GM12801 (cell line): ENCODE measurements around the gene SESN3.

ENCODE experiments used
- TF ChIP-seq, protein P1 (sequence below): IDR thresholded peaks from one replicate; pipeline ENCODE4 v1.5.1; 2011; ENCODE audit warnings: control low read depth; ENCODE audit not compliant: insufficient read length; ENCODE audit errors: extremely low read depth

The SESN3 gene

DNA sequence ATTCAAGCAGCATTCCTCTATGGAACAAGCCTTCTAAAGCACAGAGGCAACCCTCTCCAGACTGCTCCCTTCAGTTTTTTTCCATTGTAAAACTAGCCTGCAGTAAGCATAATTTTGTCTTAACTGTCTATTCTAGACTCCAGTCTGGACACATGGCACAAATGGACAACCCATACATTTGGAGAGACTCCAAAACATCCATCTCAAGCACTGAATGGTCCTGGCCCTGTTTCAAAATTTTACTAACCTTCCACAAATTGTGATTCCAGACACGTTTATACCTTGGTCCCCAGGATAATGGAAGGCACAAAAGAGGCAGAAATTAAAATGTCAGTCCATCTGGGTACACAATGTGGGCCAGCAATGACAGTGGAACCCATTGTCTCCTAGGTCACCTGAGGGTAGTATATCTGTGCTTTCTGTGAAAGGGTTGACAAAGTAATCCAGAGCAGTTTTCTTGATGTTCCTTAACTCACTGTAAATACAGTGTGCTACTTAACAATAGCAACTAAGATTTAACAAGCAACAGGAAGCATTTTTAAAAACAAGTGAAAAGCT lies 16.2 kb upstream of the SESN3 start:
- TF ChIP-seq, protein P1, sequence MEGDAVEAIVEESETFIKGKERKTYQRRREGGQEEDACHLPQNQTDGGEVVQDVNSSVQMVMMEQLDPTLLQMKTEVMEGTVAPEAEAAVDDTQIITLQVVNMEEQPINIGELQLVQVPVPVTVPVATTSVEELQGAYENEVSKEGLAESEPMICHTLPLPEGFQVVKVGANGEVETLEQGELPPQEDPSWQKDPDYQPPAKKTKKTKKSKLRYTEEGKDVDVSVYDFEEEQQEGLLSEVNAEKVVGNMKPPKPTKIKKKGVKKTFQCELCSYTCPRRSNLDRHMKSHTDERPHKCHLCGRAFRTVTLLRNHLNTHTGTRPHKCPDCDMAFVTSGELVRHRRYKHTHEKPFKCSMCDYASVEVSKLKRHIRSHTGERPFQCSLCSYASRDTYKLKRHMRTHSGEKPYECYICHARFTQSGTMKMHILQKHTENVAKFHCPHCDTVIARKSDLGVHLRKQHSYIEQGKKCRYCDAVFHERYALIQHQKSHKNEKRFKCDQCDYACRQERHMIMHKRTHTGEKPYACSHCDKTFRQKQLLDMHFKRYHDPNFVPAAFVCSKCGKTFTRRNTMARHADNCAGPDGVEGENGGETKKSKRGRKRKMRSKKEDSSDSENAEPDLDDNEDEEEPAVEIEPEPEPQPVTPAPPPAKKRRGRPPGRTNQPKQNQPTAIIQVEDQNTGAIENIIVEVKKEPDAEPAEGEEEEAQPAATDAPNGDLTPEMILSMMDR: no peak

DNA sequence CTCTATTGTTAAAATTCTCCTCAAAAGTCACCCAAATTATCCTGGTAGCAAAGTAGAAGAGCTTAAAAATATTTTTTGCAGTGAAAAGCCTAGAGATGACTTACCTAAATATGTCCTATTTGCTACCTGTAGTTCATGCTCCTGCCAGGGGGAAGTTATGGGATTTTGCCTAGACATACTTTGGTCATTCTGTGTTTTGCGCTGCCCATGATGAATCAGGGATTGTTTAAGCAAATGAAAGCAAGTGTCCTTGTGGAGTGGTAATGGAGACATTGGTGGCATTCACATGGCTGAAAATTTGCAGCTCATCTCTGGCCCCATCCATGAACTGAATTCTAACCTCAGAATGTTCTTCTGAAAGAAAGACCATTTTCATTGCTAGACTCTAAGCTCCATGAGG lies 14.6 kb upstream of the SESN3 start:
- TF ChIP-seq, protein P1: no peak

DNA sequence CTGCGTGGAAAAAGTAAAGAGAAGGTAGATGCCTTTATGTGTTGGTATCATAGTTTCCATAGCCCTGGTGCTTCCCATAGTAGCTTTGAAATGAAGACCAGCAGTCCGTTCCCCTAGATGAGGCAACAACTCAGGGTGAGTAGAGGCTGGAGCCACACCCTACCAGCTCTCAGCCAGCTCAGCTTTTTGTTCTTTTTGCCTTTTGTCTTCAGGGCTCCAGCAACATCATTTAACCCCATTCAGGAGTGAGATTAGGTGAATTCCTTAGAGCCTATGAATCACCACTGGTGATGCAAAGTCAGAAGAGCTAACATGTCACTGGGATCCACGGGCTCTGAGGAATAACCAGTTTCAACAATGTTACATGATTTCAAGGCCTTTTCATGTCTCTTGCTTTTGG lies 14.0 kb upstream of the SESN3 start:
- TF ChIP-seq, protein P1: no peak

DNA sequence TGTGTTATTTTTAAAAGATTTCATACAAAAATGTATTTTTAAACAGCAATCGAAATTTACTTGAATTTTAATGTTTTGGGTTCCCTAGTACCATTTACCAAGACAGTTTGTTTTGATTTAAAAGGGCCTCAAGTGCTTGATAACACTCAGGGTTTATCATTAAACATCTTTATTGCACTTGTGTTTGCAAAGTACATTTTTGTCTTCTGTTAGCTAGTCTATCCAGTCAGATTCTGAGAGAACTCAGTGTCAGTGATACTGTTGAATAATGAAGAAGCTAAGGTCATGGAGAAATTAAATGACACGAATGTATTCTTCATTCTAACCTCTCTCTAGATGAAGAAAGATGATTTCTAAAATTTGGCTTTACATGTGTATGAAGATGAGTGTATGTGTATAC lies 12.7 kb upstream of the SESN3 start:
- TF ChIP-seq, protein P1: no peak

DNA sequence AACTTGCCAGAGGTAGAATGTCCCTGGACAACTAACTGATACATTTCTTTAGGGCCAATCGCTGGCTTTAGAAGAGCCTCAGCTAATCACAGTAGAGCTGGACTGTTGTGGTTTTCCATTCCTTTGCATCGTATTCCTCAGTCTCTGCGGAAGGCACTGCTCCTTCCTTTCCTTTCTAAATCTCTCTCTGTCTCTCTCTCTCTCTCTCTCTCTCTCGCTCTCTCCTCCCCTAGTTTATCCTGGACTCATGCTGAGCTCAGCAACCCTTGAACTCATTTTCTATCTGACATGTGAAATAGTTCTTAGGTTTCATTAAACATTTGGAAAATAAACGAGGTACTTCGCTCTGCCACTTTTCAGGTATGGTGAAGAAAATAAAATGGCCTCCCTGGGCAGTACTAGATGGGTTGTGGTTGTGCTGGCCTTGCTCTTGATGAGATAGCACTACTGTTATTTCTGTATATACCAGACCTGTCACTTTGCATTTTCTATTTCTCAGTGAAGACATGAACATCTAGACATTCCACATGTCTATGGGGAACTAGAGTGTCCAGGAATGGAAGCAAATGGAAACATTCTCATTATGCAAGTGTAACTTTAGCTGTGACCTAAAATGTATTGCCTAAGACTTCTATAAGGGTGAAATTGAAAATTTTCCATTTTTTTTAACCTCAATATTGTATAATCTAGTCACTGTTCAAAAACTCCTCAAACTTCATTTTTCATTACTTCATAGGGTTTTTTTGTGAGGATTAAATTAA lies 12.0 kb upstream of the SESN3 start:
- TF ChIP-seq, protein P1: no peak

DNA sequence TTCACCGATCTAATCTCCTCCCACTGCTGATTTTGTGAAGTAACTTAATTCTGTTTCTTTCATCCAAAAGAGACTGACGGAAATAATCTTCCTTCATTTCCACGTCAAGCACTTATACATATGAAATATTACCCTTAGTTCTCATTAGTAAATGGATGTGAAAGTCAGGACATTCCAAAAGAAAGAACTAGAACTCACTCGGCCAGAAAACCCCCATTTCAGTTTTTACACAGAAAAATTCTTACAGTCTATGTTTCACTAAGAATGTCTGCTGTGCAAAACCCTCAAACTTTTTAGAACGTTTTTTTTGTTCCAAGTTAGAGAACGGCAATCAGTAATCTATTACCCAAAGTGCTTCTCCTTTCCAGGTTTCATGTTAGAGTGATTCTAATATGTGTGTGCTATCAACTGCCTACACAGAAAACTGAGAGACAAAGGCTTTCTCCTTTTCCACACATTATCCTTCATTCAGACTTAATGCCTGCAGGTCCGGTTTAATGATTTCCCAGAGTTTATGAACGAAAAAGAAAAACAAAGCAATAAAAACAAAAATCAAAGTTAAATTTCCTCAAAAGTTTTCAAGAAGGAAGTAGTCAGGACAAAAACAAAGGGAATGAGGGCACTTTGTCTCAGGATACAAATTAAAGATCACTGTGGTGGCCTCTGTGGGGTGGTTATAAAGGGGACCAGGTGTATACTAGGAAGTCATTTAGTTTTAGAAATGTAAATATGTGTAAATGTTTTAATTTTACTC lies 11.3 kb upstream of the SESN3 start:
- TF ChIP-seq, protein P1: no peak

DNA sequence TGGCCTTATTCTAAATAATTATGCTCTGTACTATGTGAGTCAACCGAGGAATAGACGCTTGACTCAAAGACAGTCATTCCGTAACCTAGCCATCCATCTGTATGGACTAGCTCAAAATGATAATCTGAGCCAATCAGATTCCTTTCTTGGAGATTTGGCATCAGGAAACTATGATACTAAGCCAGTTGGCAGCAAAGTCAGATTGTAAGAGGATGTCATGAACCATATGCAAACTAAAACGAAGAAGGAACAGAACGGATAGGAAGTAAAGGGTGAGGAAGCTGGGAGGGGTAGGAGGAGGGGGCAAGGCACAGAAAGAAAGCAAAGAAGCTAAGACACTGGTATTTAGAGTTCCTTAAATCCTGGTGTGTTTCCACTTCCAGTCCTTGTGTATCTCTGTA lies 10.7 kb upstream of the SESN3 start:
- TF ChIP-seq, protein P1: no peak
